Measurements from ENCODE around the gene FARP2. TPM values are rescaled to one million over a fixed set of nuclear protein-coding genes. Genes with fewer than 3 reads are reported as not detected.

Gene FARP2
- total and polyA plus RNA-seq, 2 of the 13 experiments (the other 11 are each of a cell fraction or from before 2014, with no cell fraction given): 28.0 to 45.4 TPM

DNA sequence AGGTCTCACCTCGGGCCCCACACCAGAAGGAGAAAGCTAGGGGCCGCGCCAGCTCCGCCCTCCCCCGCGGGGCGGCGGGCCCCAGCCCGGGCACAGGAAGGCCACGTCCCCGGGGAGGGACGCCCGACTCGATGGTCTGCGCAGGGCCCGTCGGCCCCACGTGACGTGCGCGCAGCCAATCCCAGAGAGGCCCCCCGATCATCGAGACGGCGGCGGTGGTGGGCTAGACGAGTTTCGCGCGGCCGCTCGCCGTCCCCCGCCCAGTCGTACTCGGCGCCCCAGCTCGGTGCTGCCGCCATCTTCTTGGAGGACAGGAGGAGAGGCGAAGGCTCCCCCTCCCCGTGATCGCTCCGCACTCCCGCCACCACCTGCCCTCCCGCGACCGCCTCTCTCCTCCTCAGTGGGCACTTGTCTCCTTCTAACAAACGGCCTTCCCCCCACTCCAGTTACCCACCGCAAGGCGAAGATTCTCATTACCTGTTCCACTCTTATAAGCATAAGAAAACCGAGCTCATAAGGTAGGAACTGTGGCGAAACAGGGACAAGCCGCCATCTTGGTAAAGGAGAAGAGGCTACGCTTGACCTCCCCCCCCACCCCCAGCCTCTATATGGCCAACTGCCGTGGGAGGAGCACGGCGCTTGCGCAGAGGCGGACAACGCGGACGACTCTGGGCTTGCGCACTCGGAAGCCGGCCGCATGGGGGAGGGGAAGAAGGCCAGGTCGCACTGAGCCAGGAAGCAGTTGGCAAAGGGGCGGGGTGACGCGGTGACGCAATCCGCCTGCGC is 40.8 kb upstream of the FARP2 start, which contains the start of gene HDLBP (continued):
- TF ChIP-seq, protein P1, sequence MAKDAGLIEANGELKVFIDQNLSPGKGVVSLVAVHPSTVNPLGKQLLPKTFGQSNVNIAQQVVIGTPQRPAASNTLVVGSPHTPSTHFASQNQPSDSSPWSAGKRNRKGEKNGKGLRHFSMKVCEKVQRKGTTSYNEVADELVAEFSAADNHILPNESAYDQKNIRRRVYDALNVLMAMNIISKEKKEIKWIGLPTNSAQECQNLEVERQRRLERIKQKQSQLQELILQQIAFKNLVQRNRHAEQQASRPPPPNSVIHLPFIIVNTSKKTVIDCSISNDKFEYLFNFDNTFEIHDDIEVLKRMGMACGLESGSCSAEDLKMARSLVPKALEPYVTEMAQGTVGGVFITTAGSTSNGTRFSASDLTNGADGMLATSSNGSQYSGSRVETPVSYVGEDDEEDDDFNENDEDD (CRISPR knock-in tag; IDR thresholded peaks at IDR 0.05; ENCODE audit: borderline replicate concordance): peak; percentile 90; the same call in 1 of the 2 replicates
- TF ChIP-seq MYC (CRISPR knock-in tag; IDR thresholded peaks at IDR 0.05; ENCODE audit: borderline replicate concordance) (peak; percentile 93), U2AF2 (IDR thresholded peaks at IDR 0.05; ENCODE audit: low read depth, low read length) (0 out of 2 replicates have a peak, but pooled peaks have one; percentile 44), ARHGAP35 (CRISPR knock-in tag; IDR thresholded peaks at IDR 0.05; ENCODE audit: borderline replicate concordance) (no peak; the same call in 1 of the 2 replicates), ZNF678 (CRISPR knock-in tag; IDR thresholded peaks at IDR 0.05) (peak; percentile 98), MED1 (CRISPR knock-in tag; IDR thresholded peaks at IDR 0.05) (peak; percentile 78), U2AF1 (optimal IDR thresholded peaks at IDR 0.05; ENCODE audit: low read depth, low read length) (peak; percentile 96), ZNF253 (CRISPR knock-in tag; IDR thresholded peaks at IDR 0.05; ENCODE audit: borderline replicate concordance) (no peak), MATR3 (CRISPR knock-in tag; IDR thresholded peaks at IDR 0.05) (no peak), ZNF720 (CRISPR knock-in tag; IDR thresholded peaks at IDR 0.05) (no peak), SALL1 (CRISPR knock-in tag; IDR thresholded peaks at IDR 0.05) (peak; percentile 84), ATM (IDR thresholded peaks at IDR 0.05; ENCODE audit: borderline replicate concordance) (no peak), SAP130 (CRISPR knock-in tag; IDR thresholded peaks at IDR 0.05; ENCODE audit: low read depth) (peak; percentile 86), NR2F1 (CRISPR knock-in tag; IDR thresholded peaks at IDR 0.05) (0 out of 4 replicates have a peak, but pooled peaks have one; percentile 8 to 10), ARNTL (CRISPR knock-in tag; IDR thresholded peaks at IDR 0.05) (peak; percentile 85; the same call in 1 of the 2 replicates), ZSCAN30 (CRISPR knock-in tag; IDR thresholded peaks at IDR 0.05) (peak; percentile 69; the same call in 1 of the 2 replicates), FIP1L1 (IDR thresholded peaks at IDR 0.05; ENCODE audit: borderline replicate concordance, insufficient read depth, low read depth, low read length) (0 out of 2 replicates have a peak, but pooled peaks have one; percentile 13), ZBTB8A (CRISPR knock-in tag; IDR thresholded peaks at IDR 0.05; ENCODE audit: borderline replicate concordance, low read depth) (peak; percentile 97; the same call in 1 of the 2 replicates), SP1 (IDR thresholded peaks at IDR 0.05) (no peak), SP1 (CRISPR knock-in tag; IDR thresholded peaks at IDR 0.05) (peak; percentile 85; the same call in 1 of the 2 replicates), ZNF317 (CRISPR knock-in tag; IDR thresholded peaks at IDR 0.05) (peak; percentile 93), TBX2 (CRISPR knock-in tag; IDR thresholded peaks at IDR 0.05; ENCODE audit: borderline replicate concordance) (peak; percentile 91), ZSCAN20 (CRISPR knock-in tag; IDR thresholded peaks at IDR 0.05; ENCODE audit: borderline replicate concordance) (0 out of 2 replicates have a peak, but pooled peaks have one; percentile 6), TCF7 (IDR thresholded peaks at IDR 0.05; ENCODE audit: low read depth) (no peak), ZNF7 (CRISPR knock-in tag; IDR thresholded peaks at IDR 0.05) (no peak)
- TF ChIP-seq, protein P2, sequence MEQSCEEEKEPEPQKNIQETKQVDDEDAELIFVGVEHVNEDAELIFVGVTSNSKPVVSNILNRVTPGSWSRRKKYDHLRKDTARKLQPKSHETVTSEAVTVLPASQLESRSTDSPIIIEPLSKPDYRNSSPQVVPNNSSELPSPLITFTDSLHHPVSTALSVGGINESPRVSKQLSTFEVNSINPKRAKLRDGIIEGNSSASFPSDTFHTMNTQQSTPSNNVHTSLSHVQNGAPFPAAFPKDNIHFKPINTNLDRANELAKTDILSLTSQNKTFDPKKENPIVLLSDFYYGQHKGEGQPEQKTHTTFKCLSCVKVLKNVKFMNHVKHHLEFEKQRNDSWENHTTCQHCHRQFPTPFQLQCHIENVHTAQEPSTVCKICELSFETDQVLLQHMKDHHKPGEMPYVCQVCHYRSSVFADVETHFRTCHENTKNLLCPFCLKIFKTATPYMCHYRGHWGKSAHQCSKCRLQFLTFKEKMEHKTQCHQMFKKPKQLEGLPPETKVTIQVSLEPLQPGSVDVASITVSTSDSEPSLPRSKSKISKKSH (CRISPR knock-in tag; IDR thresholded peaks at IDR 0.05; ENCODE audit: borderline replicate concordance): no peak; the same call in 1 of the 2 replicates
- TF ChIP-seq, protein P3, sequence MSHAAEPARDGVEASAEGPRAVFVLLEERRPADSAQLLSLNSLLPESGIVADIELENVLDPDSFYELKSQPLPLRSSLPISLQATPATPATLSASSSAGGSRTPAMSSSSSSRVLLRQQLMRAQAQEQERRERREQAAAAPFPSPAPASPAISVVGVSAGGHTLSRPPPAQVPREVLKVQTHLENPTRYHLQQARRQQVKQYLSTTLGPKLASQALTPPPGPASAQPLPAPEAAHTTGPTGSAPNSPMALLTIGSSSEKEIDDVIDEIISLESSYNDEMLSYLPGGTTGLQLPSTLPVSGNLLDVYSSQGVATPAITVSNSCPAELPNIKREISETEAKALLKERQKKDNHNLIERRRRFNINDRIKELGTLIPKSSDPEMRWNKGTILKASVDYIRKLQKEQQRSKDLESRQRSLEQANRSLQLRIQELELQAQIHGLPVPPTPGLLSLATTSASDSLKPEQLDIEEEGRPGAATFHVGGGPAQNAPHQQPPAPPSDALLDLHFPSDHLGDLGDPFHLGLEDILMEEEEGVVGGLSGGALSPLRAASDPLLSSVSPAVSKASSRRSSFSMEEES (CRISPR knock-in tag; IDR thresholded peaks at IDR 0.05): peak; percentile 51

Data from HepG2 (cell line).